Measurements from ENCODE around the gene KIF2A. TPM values are rescaled to one million over a fixed set of nuclear protein-coding genes. Genes with fewer than 3 reads are reported as not detected.

KIF2A gene
- total and polyA plus RNA-seq, 9 of the 15 experiments (the other 6 are each of a cell fraction or from before 2014, with no cell fraction given), result 42.6 to 126 (median 77.6) TPM

GRCh38 chr5:62284946-62285891, 20.8 kb upstream of the KIF2A start (continued):
- TF ChIP-seq ZBTB11 (CRISPR knock-in tag; IDR thresholded peaks at IDR 0.05) (no peak), ZNF212 (CRISPR knock-in tag; IDR thresholded peaks at IDR 0.05) (no peak), TRIM28 (IDR thresholded peaks at IDR 0.05) (peak; percentile 81; the same call in 1 of the 2 replicates), FOXJ3 (CRISPR knock-in tag; IDR thresholded peaks at IDR 0.05) (no peak), JUNB (CRISPR knock-in tag; conservative IDR thresholded peaks at IDR 0.05) (no peak), ZNF143 (CRISPR knock-in tag; IDR thresholded peaks at IDR 0.05) (no peak), CREB1 (IDR thresholded peaks at IDR 0.05) (no peak), CREB1 (CRISPR knock-in tag; IDR thresholded peaks at IDR 0.05) (no peak), ZNF436 (CRISPR knock-in tag; IDR thresholded peaks at IDR 0.05) (no peak), MED1 (CRISPR knock-in tag; IDR thresholded peaks at IDR 0.05; ENCODE audit: borderline replicate concordance) (no peak), ZNF311 (CRISPR knock-in tag; IDR thresholded peaks at IDR 0.05) (no peak), CTCFL (IDR thresholded peaks at IDR 0.05; ENCODE audit: borderline replicate concordance, insufficient read depth, low read depth, low read length, poor library complexity, severe bottlenecking) (no peak), SMAD4 (CRISPR knock-in tag; conservative IDR thresholded peaks at IDR 0.05) (0 out of 2 replicates have a peak, but pooled peaks have one; percentile 32), TSC22D4 (tag; IDR thresholded peaks at IDR 0.05) (no peak), ZNF41 (CRISPR knock-in tag; conservative IDR thresholded peaks at IDR 0.05) (no peak), ZNF699 (CRISPR knock-in tag; IDR thresholded peaks at IDR 0.05; ENCODE audit: insufficient replicate concordance) (no peak), TEAD1 (CRISPR knock-in tag; IDR thresholded peaks at IDR 0.05) (no peak), ZNF124 (CRISPR knock-in tag; IDR thresholded peaks at IDR 0.05) (no peak), ZC3H4 (CRISPR knock-in tag; IDR thresholded peaks at IDR 0.05; ENCODE audit: borderline replicate concordance) (no peak), RNF2 (IDR thresholded peaks at IDR 0.05) (no peak), BCL6 (CRISPR knock-in tag; IDR thresholded peaks at IDR 0.05) (no peak), SMARCC2 (IDR thresholded peaks at IDR 0.05; ENCODE audit: low read depth) (no peak), BRCA1 (IDR thresholded peaks at IDR 0.05) (no peak), BRCA1 (CRISPR knock-in tag; IDR thresholded peaks at IDR 0.05) (no peak), POLR3A (IDR thresholded peaks at IDR 0.05; ENCODE audit: borderline replicate concordance, extremely low read depth, insufficient read depth, insufficient read length) (no peak)
